Measurements from ENCODE around the gene TDRD10. TPM values are rescaled to one million over a fixed set of nuclear protein-coding genes. Genes with fewer than 3 reads are reported as not detected.
"Not testable (repeated sequence)": the region's sequence is repeated elsewhere in the genome, so short reads cannot be mapped to it uniquely, and the experiment has no call there.

The TDRD10 gene
- total and polyA plus RNA-seq, 7 donors: 0.46 to 3.9 (median 1.8) TPM

- WGBS, 2 donors: 68 to 87% methylated on average over 14 of the region's 14 CpGs
These were observed 17.8 kb upstream of the TDRD10 start for GRCh38 chr1:154483941-154484803.

GRCh38 chr1:154485106-154485505 lies 16.9 kb upstream of the TDRD10 start:
- Histone ChIP-seq H3K4me3 (no peak overlapping the region), H3K4me1 (peaks cover 0 to 3% (median 0%) of the 10 kb centered on the region in 4 donors), H3K36me3 (no peaks in the 10 kb centered on the region), H3K27me3 (peaks cover 0 to 14% (median 6%) of the 10 kb centered on the region in 3 donors), H3K9me3 (no peaks in the 10 kb centered on the region), H3K27ac (peak overlapping the region in 1 of 4 donors; percentile 61)
- intact Hi-C loops (cut with DNase I): no loop called here
- no peak for TF ChIP-seq POLR2A (IDR thresholded peaks at IDR 0.05)
- peak in 2 of 4 donors; percentile 30 to 55 for TF ChIP-seq POLR2AphosphoS5 (IDR thresholded peaks at IDR 0.05)
- DNase-seq: no peak
- WGBS, 2 donors: 60 to 83% methylated on average over 5 of the region's 5 CpGs

More at GRCh38 chr1:154483941-154484803, 17.8 kb upstream of the TDRD10 start:
- no peak for DNase-seq
- Histone ChIP-seq H3K27me3 (peaks cover 0 to 5% (median 0%) of the 10 kb centered on the region in 3 donors), H3K9me3 (no peaks in the 10 kb centered on the region), H3K36me3 (no peaks in the 10 kb centered on the region), H3K4me1 (peaks cover 0 to 12% (median 2%) of the 10 kb centered on the region in 4 donors), H3K27ac (peak overlapping the region in 3 of 4 donors; percentile 11 to 61 (median 28)), H3K4me3 (no peak overlapping the region)
- TF ChIP-seq EP300 (IDR thresholded peaks at IDR 0.05): no peak
- no peak for TF ChIP-seq POLR2A (IDR thresholded peaks at IDR 0.05)
- TF ChIP-seq POLR2AphosphoS5 (IDR thresholded peaks at IDR 0.05): no peak
- TF ChIP-seq CTCF (IDR thresholded peaks at IDR 0.05): no peak
- intact Hi-C loops (cut with DNase I): loop anchor here (5.0 kb wide), 1 partner anchor 278 kb away; no protein-coding TSS in a partner anchor

GRCh38 chr1:154485910-154486496 lies 16.0 kb upstream of the TDRD10 start:
- H3K27me3 ChIP-seq: peaks cover 0 to 19% (median 6%) of the 10 kb centered on the region in 3 donors
- WGBS, 2 donors: 77 to 87% methylated on average over 7 of the region's 7 CpGs
- H3K27ac ChIP-seq: peak overlapping the region in 1 of 4 donors; percentile 6
- no peaks in the 10 kb centered on the region for H3K36me3 ChIP-seq
- intact Hi-C loops (cut with DNase I): no loop called here
- H3K4me1 ChIP-seq: peaks cover 0 to 3% (median 0%) of the 10 kb centered on the region in 4 donors
- H3K9me3 ChIP-seq: no peaks in the 10 kb centered on the region
- no peak overlapping the region for H3K4me3 ChIP-seq
- no peak for DNase-seq
- no peak for TF ChIP-seq POLR2AphosphoS5 (IDR thresholded peaks at IDR 0.05)
- TF ChIP-seq POLR2A (IDR thresholded peaks at IDR 0.05): no peak
- TF ChIP-seq EP300 (IDR thresholded peaks at IDR 0.05): no peak
- no peak for TF ChIP-seq CTCF (IDR thresholded peaks at IDR 0.05)

- H3K36me3 ChIP-seq, DNase-seq: not testable (repeated sequence)
- WGBS, 2 donors: 59 to 75% methylated on average over 5 of the region's 5 CpGs
These were observed 15.3 kb upstream of the TDRD10 start for GRCh38 chr1:154486756-154487155.

GRCh38 chr1:154488922-154489321 lies 13.1 kb upstream of the TDRD10 start:
- intact Hi-C loops (cut with DNase I): no loop called here
- H3K9me3 ChIP-seq: no peaks in the 10 kb centered on the region
- H3K4me3 ChIP-seq: no peak overlapping the region
- peak overlapping the region in 1 of 4 donors; percentile 3 for H3K27ac ChIP-seq
- H3K36me3 ChIP-seq: no peaks in the 10 kb centered on the region
- DNase-seq: no peak
- WGBS, 2 donors: 75 to 79% methylated on average over 20 of the region's 20 CpGs
- peaks cover 0 to 3% (median 0%) of the 10 kb centered on the region in 4 donors for H3K4me1 ChIP-seq
- H3K27me3 ChIP-seq: peaks cover 0 to 28% (median 6%) of the 10 kb centered on the region in 3 donors
- TF ChIP-seq POLR2AphosphoS5 (IDR thresholded peaks at IDR 0.05): no peak
- no peak for TF ChIP-seq CTCF (IDR thresholded peaks at IDR 0.05)
- no peak for TF ChIP-seq POLR2A (IDR thresholded peaks at IDR 0.05)
- no peak for TF ChIP-seq EP300 (IDR thresholded peaks at IDR 0.05)

More at GRCh38 chr1:154486756-154487155, 15.3 kb upstream of the TDRD10 start:
- H3K4me3 ChIP-seq; H3K4me1 ChIP-seq; intact Hi-C loops (cut with DNase I); H3K9me3 ChIP-seq: not testable (repeated sequence)
- H3K27me3 ChIP-seq: peaks cover 0 to 19% (median 6%) of the 10 kb centered on the region in 3 donors
- peak overlapping the region in 1 of 4 donors; percentile 6 for H3K27ac ChIP-seq
